Thyroid gland (tissue), 4 donors: ENCODE measurements around the gene NUP85.

Experiments
- POLR2A ChIP-seq, 2 donors: fragments of 450-650 bp; IDR thresholded peaks; one replicate each; pipeline ENCODE4 v1.6.1; 2017; ENCODE audit warnings: antibody characterized with exemption in 2 of 2, mild to moderate bottlenecking in 2 of 2, moderate library complexity in 1 of 2
- TF ChIP-seq, protein P1 (sequence below), 6 experiments: fragments of 200-600 bp in 3 of 6; fragments of 450-650 bp in 3 of 6; sonication (generic) in 3 of 6; IDR thresholded peaks; one replicate each; pipeline ENCODE4 v1.5.1; 2016 to 2019; ENCODE audit warnings: antibody characterized with exemption in 6 of 6, mild to moderate bottlenecking in 2 of 6, inconsistent platforms in 1 of 6, moderate library complexity in 1 of 6

DNA sequence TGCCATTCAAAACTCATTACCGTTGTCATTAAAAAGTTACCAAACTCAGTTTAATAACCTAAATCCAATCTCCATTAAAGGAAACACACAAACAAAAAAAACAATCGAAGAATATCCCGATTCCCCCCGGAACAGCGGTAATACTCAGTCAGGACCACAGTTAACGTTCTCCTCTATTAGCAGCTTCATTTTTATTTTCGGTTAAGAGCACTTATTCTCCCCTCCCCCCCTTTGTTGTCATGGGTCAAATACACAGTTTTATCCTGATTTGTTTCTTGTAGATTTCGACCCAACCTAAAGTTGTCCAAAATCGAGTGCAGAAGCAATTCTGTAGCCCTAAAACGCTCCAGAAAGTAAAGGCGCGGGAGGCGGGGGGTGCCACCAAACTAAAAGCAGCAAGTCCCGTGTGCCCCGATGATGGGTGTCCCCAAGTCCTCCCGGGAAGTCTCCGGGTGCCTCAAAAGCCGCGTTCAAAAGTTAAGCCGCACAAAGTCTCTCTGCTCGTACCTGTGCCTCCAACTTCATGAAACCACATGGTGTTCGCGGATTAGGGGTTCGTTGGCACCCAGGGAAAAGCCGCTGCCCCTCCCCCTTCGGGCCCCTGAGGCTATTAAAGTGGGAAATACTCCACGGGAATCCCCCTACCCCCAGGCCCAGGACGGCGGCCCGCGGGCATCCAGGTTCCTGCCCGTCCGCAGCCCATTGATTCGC lies 23.7 kb upstream of the NUP85 start:
- TF ChIP-seq POLR2A (IDR thresholded peaks at IDR 0.05) = no peak
- TF ChIP-seq, protein P1, sequence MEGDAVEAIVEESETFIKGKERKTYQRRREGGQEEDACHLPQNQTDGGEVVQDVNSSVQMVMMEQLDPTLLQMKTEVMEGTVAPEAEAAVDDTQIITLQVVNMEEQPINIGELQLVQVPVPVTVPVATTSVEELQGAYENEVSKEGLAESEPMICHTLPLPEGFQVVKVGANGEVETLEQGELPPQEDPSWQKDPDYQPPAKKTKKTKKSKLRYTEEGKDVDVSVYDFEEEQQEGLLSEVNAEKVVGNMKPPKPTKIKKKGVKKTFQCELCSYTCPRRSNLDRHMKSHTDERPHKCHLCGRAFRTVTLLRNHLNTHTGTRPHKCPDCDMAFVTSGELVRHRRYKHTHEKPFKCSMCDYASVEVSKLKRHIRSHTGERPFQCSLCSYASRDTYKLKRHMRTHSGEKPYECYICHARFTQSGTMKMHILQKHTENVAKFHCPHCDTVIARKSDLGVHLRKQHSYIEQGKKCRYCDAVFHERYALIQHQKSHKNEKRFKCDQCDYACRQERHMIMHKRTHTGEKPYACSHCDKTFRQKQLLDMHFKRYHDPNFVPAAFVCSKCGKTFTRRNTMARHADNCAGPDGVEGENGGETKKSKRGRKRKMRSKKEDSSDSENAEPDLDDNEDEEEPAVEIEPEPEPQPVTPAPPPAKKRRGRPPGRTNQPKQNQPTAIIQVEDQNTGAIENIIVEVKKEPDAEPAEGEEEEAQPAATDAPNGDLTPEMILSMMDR (IDR thresholded peaks at IDR 0.05) = no peak
